ENCODE data around the gene WWOX. TPM values are rescaled to one million over a fixed set of nuclear protein-coding genes. Genes with fewer than 3 reads are reported as not detected.

WWOX gene
- total and polyA plus RNA-seq, 2 donors (not counting 1 experiment from before 2014, with no cell fraction given): 10.5 to 42.3 TPM

GRCh38 chr16:78821335-78821734, 721.9 kb downstream of the WWOX start:
- no peak overlapping the region for H3K27ac Mint-ChIP-seq
- ATAC-seq (ENCODE audit: low read depth): no peak

GRCh38 chr16:78822509-78822908, 723.1 kb downstream of the WWOX start:
- no peak for DNase-seq
- H3K79me2 ChIP-seq (ENCODE audit: control insufficient read depth, insufficient read depth, low read length): no peaks in the 10 kb centered on the region
- H2AFZ ChIP-seq (ENCODE audit: insufficient read depth, low read depth, low read length, poor library complexity, severe bottlenecking): no peak overlapping the region
- peaks cover 0 to 5% (median 0%) of the 10 kb centered on the region in 3 donors for H3K9me3 ChIP-seq (ENCODE audit: control extremely low read depth in 1 of 3, control insufficient read depth in 2 of 3, insufficient read depth in 1 of 3, low read length in 2 of 3)
- Mint-ChIP-seq H3K9me3 (ENCODE audit: insufficient read depth) (no peaks in the 10 kb centered on the region), H3K4me3 (no peak overlapping the region), H3K27ac (no peak overlapping the region), H3K27me3 (no peaks in the 10 kb centered on the region), H3K4me1 (no peaks in the 10 kb centered on the region)
- POLR2A ChIA-PET: no interaction called here
- H3K36me3 ChIP-seq (replicated peaks in 1 of 2; ENCODE audit: control extremely low read depth in 1 of 2, control insufficient read depth in 1 of 2, extremely low read depth in 1 of 2, insufficient read depth in 2 of 2, low read length in 1 of 2): no peaks in the 10 kb centered on the region
- no peak overlapping the region for H3K4me2 ChIP-seq (replicated peaks; ENCODE audit: low read depth, low read length, poor library complexity, severe bottlenecking)
- intact Hi-C loops (cut with micrococcal nuclease): no loop called here
- no peak for ATAC-seq (ENCODE audit: low read depth)
- H3K4me3 ChIP-seq (ENCODE audit: control extremely low read depth in 1 of 5, extremely low read depth in 1 of 5, insufficient read depth in 1 of 5, low read depth in 2 of 5, low read length in 4 of 5): no peak overlapping the region
- CTCF ChIA-PET: no interaction called here
- H3K27me3 ChIP-seq (replicated peaks in 1 of 4; ENCODE audit: control extremely low read depth in 1 of 4, control insufficient read depth in 3 of 4, insufficient read depth in 4 of 4, low read length in 3 of 4): no peaks in the 10 kb centered on the region
- no peak for TF ChIP-seq EZH2 (IDR thresholded peaks at IDR 0.05; ENCODE audit: borderline replicate concordance, insufficient read depth, low read depth, low read length, poor library complexity, severe bottlenecking)
- TF ChIP-seq CTCF (IDR thresholded peaks at IDR 0.05): no peak
- no peak overlapping the region for H3K27ac ChIP-seq (ENCODE audit: low read length in 2 of 2)
- no CpG with 5 or more reads among the region's 2 CpGs for WGBS (ENCODE audit: insufficient coverage)
- H4K20me1 ChIP-seq (ENCODE audit: control insufficient read depth, insufficient read depth, low read length, poor library complexity, severe bottlenecking): peaks cover 9% of the 10 kb centered on the region
- no peak overlapping the region for H3K9ac ChIP-seq (ENCODE audit: low read length)
- H3K4me1 ChIP-seq (ENCODE audit: control insufficient read depth in 2 of 2, insufficient read depth in 2 of 2, low read length in 2 of 2): no peaks in the 10 kb centered on the region

More at GRCh38 chr16:78821335-78821734, 721.9 kb downstream of the WWOX start:
- no peaks in the 10 kb centered on the region for H3K4me1 Mint-ChIP-seq
- Histone ChIP-seq H3K27me3 (replicated peaks in 1 of 4; ENCODE audit: control extremely low read depth in 1 of 4, control insufficient read depth in 3 of 4, insufficient read depth in 4 of 4, low read length in 3 of 4) (no peaks in the 10 kb centered on the region), H3K79me2 (ENCODE audit: control insufficient read depth, insufficient read depth, low read length) (no peaks in the 10 kb centered on the region), H3K4me3 (ENCODE audit: control extremely low read depth in 1 of 5, extremely low read depth in 1 of 5, insufficient read depth in 1 of 5, low read depth in 2 of 5, low read length in 4 of 5) (no peak overlapping the region), H3K4me2 (replicated peaks; ENCODE audit: low read depth, low read length, poor library complexity, severe bottlenecking) (no peak overlapping the region), H3K36me3 (replicated peaks in 1 of 2; ENCODE audit: control extremely low read depth in 1 of 2, control insufficient read depth in 1 of 2, extremely low read depth in 1 of 2, insufficient read depth in 2 of 2, low read length in 1 of 2) (no peaks in the 10 kb centered on the region), H3K27ac (ENCODE audit: low read length in 2 of 2) (no peak overlapping the region), H2AFZ (ENCODE audit: insufficient read depth, low read depth, low read length, poor library complexity, severe bottlenecking) (no peak overlapping the region), H4K20me1 (ENCODE audit: control insufficient read depth, insufficient read depth, low read length, poor library complexity, severe bottlenecking) (peaks cover 13% of the 10 kb centered on the region), H3K4me1 (ENCODE audit: control insufficient read depth in 2 of 2, insufficient read depth in 2 of 2, low read length in 2 of 2) (no peaks in the 10 kb centered on the region), H3K9me3 (ENCODE audit: control extremely low read depth in 1 of 3, control insufficient read depth in 2 of 3, insufficient read depth in 1 of 3, low read length in 2 of 3) (peaks cover 0 to 5% (median 0%) of the 10 kb centered on the region in 3 donors), H3K9ac (ENCODE audit: low read length) (no peak overlapping the region)
- intact Hi-C loops (cut with micrococcal nuclease): no loop called here
- ChIA-PET POLR2A (no interaction called here), CTCF (no interaction called here)
- H3K9me3 Mint-ChIP-seq (ENCODE audit: insufficient read depth): no peaks in the 10 kb centered on the region
- no peak for TF ChIP-seq EZH2 (IDR thresholded peaks at IDR 0.05; ENCODE audit: borderline replicate concordance, insufficient read depth, low read depth, low read length, poor library complexity, severe bottlenecking)
- no peak for TF ChIP-seq CTCF (IDR thresholded peaks at IDR 0.05)
- no peaks in the 10 kb centered on the region for H3K27me3 Mint-ChIP-seq
- WGBS (ENCODE audit: insufficient coverage): 86% methylated on average over 1 of the region's 3 CpGs
- H3K4me3 Mint-ChIP-seq: no peak overlapping the region
- DNase-seq: no peak
